DMS153 (cell line): Measurements from ENCODE around the gene AMZ1.

Experiments
- DNase-seq: peaks from one replicate; lab custom pipeline; 2025; lab: John Stamatoyannopoulos, UW

Gene AMZ1

DNA sequence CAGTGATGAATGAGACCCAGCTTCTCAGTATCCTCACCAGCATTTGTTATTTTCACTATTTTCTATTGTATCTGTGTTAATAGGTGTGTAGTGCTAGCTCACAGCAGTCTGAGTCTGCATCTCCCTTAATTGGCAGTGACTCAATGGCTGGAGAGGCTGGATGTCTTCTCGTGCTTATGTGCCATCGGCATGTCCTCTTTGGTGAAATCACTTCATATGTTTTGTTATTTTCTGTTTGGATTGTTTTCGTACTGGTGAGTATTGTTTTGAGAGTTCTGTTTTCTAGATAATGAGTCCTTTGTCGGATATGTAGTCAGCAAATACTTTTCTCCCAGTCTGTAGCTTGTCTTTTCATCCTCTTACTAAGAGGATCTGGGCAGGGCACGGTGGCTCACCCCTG is 66.1 kb downstream of the AMZ1 start:
- DNase-seq, result no peak

DNA sequence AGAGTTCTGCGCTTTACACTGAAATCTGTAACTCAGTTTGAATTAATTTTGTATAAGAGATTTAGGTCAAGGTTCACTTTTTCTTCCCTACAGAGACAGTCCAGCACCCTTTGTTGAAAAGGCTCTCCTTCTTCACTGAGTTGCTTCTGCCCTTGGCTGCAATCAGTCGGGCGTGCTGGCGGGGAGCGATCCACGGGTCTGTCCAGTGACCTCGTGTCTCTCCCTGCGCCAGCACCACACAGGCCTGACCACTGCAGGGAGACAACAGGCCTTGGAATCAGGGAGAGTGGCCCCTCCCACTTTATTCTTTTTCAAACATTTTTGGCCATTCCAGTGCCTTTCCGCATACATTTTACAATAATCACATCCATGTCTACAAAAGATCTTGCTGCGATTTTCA is 66.9 kb downstream of the AMZ1 start:
- no peak for DNase-seq

DNA sequence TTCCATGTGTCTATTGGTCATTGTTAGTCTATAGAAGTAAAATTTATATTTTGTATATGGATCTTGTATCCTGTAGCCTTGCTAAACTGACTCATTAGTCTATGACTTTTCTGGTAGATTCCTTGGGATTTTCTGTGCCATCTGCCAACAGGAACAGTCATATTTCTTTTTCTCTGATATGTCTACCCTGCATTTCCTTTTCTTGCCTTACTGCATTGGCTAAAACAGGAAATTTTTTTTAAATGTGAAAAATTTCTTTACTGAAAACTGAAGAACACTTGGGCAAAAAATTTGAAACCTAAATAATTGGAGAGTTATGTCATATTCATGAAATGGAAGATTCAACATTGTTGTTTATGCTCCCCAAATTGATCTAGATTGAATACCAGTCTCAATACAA is 67.5 kb downstream of the AMZ1 start:
- no peak for DNase-seq

DNA sequence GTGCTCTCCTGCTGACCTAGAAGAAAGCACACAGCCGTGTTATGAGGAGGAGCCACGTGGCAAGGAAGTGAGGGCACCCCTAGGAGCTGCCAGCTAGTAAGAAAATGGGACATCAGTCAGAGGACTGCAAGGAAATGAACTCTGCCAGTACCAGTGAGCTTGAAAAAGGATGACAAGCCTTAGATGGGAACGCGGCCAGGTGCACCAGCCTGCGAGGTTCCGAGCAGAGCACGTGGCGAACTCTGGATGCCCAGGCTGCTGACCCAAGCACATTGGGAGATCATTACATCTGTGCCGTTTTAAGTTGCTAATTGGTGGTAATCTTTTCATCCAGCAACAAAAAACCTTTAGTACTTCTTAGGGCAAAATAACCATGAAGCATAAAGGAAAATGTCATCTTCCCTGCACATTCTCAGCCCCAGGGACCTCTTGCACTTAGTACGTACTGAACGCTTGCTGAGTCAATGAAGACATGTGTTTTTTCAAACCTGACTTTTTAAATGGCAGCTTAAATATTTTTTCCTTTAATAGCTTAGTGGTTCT is 69.4 kb downstream of the AMZ1 start:
- peak; percentile 67 for DNase-seq

DNA sequence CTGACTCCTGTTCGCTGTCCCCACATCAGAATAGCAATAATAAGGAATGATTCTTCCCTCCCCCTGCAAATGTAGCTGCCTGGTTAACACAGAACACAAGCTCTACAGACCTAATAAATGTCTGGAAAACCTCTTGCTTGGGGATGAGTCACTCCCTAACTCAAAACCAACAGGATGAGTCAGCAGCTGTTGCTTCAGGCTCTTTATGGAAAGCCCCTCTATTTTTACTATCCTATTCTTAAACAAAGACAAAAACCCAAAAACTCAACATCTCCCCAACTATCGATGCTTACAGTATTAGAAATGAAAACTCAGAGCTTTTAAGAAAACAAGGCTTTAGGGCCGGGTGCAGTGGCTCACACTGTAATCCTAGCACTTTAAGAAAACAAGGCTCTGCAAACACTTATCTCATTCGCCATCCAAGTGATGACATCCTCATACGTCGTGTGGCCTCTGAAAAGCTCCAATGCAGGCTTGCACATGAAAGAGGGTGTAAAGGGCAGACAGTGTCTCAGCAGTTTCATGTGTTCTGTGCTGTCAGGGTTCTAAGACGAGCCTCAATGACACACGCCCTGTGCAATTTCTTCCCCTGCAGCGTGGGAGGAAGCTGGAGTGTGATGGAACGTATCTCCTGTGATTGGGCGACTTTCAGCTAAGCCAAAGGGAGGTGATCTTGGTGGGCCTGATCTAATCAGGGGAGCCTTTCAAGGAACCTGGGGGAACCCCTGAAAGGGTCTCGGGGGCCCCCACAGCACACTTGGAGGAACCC is 70.1 kb downstream of the AMZ1 start:
- peak; percentile 93 for DNase-seq

DNA sequence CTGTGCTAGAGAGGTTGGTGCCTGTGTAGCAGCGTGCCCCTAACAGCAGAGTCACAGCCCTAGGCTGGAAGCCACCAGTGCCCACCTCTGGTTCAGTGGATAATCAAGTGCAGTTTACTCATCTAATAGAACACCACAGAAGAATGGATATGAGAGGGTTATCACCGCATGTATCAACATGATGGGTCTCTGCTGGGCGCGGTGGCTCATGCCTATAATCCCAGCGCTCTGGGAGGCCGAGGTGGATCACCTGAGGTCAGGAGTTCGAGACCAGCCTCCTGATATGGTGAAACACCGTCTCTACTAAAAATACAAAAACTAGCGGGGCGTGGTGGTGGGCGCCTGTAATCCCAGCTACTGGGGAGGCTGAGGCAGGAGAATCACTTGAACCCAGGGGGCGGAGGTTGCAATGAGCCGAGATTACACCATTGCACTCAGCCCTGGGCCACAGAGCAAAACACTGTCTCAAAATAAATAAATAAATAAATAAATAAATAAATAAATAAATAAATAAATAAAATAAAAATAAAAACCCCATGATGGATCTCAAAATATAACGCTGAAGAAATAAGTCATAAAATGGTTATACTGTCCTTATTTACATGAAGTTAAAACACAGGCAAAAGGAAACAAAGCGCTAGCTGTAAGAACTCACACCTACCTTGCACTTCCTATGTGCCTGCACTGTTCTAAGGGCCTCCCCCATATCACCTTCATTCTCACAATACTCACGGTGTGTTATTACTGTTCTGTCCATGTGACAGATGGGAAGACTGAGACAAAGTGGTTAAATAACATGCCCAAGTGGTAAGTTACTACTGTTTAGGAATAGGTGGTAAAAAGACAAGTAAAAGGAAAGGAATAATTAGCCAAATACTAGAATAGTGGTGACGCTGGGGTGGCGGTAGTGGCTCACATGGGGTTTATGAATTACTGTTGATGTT is 70.9 kb downstream of the AMZ1 start:
- DNase-seq, result no peak

DNA sequence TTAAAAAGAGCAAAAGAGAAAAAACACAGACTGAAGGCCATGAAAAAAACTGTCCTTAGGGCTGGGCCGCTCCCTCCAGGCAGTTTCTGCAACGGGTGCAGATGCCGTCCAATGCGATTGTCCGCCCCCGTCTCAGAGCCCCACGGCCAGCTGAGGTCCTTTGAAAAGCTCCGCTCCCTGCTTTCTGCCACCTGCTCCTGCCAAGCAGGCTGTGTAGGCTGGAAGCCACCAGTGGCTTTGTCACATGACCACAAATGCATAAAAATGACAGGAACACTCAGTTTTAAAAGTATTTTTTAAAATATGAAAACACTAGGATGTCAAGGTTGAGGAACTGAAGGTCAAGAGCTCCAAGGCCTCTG is 71.7 kb downstream of the AMZ1 start:
- DNase-seq, result peak; percentile 85

DNA sequence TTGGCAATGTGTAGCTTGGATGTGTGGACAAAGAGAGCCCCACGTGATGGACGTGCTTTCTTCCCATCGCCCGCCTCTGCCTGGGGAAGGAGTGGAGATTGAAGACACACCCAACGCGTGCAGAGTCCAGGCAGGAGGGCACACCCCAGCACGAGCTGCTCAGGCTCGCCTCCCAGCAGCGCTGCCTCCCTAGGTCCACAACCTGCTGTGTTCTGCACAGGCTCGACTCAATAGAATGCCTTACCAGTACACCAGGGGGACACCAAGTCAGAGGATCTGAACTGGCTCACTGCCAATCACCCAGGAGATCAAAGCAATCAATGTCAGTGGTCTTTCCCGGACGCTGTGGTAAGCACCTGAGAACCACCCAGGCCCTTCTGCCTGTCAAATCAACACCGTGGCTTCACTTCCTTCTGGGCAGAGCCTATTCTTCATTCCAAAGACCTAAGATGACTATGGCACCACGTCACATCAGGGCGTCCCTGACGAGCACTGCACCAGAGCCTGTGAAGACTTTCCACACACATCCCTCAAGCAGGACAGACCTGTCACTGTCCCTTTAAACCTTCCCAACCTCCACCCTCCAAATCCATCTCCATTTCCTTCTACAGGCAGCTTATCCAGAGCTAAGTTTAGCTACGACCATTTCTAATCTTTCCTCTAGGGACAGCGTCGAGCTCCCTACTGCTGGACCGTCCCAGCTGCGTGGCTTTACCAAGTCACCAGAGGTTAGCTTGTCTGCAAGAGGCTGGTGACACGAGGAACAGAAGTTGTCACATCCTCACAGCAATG is 72.3 kb downstream of the AMZ1 start:
- DNase-seq, result peak; percentile 85

DNA sequence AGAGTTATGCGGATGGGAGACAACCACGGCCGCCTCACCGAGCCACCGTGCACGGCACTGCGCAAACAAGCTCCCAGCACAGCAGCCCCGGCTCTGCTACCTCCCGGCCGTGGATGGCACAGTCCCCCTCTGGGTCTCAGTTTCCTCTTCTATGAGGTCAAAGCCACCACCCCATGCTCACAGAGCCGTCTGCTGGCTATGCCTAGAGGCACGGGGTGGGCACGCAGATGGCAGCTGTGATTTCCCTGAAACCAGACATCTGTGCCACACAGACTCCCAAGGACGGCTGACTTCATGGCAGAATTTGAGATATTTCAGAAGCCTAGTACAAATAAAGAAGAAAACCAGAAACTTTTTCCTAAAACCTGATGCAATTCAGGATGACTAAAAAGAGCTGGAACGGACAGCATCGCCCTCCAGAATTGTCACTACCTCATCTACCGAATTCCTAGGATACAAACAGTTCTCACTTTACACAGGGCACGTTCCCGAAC is 73.2 kb downstream of the AMZ1 start:
- no peak for DNase-seq

DNA sequence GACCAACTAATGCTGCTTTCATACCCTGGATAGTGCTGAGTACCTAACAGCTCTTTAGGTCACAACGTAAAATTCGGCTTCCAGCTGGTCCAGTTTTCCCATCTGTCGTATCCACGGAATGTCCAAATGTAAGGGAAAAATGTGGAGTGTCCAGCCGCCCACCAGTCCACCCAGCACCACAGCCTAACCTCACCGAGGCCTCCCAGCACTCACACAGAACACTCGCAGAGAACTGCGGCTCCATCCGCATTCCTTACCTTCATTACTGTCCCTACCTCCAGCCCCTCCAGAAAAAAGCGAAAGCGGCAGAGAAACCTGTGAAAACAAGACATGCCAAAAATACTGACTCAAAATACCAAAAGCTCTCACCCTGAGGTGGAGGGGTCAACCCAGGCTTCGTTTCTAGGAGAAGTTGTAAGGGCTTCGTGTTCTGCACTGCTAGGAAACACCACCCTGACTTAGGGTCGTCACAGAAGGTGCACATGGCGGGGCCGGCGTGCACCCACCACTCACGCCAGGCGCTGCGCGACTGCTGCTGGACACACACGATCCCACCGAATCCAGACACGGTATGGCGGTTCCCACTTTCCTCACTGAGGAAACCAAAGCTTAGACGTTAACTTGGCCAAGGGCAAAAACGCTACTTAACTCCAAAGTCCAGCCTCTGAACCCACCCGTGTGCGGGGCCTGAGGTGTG is 73.9 kb downstream of the AMZ1 start:
- no peak for DNase-seq

DNA sequence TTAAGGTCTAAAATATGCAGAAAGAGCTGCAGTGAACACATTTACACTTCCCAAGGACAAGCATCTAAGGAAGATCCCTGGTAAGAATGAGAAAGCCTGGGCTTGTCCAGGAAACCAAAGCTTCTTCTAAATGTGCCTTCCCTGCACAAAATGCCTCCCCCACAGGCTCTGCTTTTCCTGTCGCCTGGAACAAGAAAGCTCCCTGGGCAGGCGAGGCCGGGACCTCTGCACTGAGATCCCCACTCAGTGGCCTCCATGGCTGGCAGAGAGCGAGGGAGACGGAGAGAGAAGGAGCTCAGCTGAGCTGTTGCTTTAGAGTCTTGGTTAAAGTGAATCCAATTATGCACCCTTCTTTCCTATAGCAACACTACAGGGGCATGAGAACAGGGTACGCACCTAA is 75.6 kb downstream of the AMZ1 start:
- DNase-seq, result no peak

DNA sequence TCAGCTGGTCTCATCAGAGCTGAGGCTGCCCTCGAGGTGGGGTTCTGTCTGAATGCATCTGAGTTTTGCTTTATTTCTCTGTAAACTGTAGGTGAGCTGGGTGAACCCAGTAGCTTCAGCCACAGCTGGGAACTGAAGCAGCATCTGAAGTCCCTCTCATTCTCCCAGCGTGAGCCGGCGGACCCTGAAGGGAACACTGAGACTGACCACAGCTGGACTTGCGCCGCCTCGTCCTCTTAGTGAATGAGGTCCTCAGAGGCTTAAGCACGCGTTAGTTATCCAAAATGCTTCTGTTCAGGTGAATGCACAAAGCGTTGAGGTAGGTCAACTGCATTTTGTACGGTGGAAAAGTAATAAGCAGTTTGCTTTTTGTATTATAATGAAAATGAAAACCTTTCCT is 76.6 kb downstream of the AMZ1 start:
- DNase-seq, result no peak
